ENCODE data around the gene TMEM60. TPM values are rescaled to one million over a fixed set of nuclear protein-coding genes. Genes with fewer than 3 reads are reported as not detected.

Gene TMEM60
- total and polyA plus RNA-seq, 2 of the 13 experiments (the other 11 are each of a cell fraction or from before 2014, with no cell fraction given): 25.6 to 27.7 TPM

- TF ChIP-seq SNAPC4 (CRISPR knock-in tag; IDR thresholded peaks at IDR 0.05): peak; percentile 59; the same call in 1 of the 2 replicates
- TF ChIP-seq CENPBD1 (CRISPR knock-in tag; IDR thresholded peaks at IDR 0.05; ENCODE audit: borderline replicate concordance, low read depth): no peak
- peak; percentile 52 for TF ChIP-seq STAG1 (CRISPR knock-in tag; IDR thresholded peaks at IDR 0.05)
- TF ChIP-seq HOXD1 (CRISPR knock-in tag; IDR thresholded peaks at IDR 0.05): 0 out of 2 replicates have a peak, but pooled peaks have one; percentile 30
- peak; percentile 82 for TF ChIP-seq PHF8 (CRISPR knock-in tag; IDR thresholded peaks at IDR 0.05)
- peak; percentile 79 to 93 for TF ChIP-seq HMGXB4 (CRISPR knock-in tag; IDR thresholded peaks at IDR 0.05; ENCODE audit: borderline replicate concordance in 1 of 2, low read depth in 1 of 2)
- peak; percentile 48; the same call in 1 of the 2 replicates for TF ChIP-seq ZSCAN5A (CRISPR knock-in tag; IDR thresholded peaks at IDR 0.05; ENCODE audit: borderline replicate concordance)
- no peak for TF ChIP-seq ZBTB21 (CRISPR knock-in tag; IDR thresholded peaks at IDR 0.05)
- no peak for TF ChIP-seq NBN (conservative IDR thresholded peaks at IDR 0.05)
- peak; percentile 47; the same call in 1 of the 2 replicates for TF ChIP-seq ZBTB20 (CRISPR knock-in tag; IDR thresholded peaks at IDR 0.05; ENCODE audit: borderline replicate concordance, low read depth)
- no peak; the same call in 1 of the 2 replicates for TF ChIP-seq ZNF878 (CRISPR knock-in tag; IDR thresholded peaks at IDR 0.05)
- TF ChIP-seq GZF1 (CRISPR knock-in tag; IDR thresholded peaks at IDR 0.05): no peak
- no peak for TF ChIP-seq LRRFIP1 (CRISPR knock-in tag; conservative IDR thresholded peaks at IDR 0.05)
- 0 out of 2 replicates have a peak, but pooled peaks have one; percentile 45 for TF ChIP-seq ZNF800 (CRISPR knock-in tag; IDR thresholded peaks at IDR 0.05)
Measured at GRCh38 chr7:77798394-77799077, at the start of gene TMEM60, which contains the start of gene PHTF2 (continued).

All from HepG2 (cell line).